Erythroblast (primary cell): ENCODE measurements around the gene ADAM12.
"Not testable (repeated sequence)": the region's sequence is repeated elsewhere in the genome, so short reads cannot be mapped to it uniquely, and the experiment has no call there.

Experiments used
- DNase-seq, 2 experiments: peaks; one replicate each; lab custom pipeline; 2025; lab: John Stamatoyannopoulos, UW
- GATA1 ChIP-seq: IDR thresholded peaks from 2 replicates; pipeline ENCODE4 v1.6.1; 2011; ENCODE audit warnings: low read depth, mild to moderate bottlenecking, control low read depth, low read length, moderate library complexity
- POLR2A ChIP-seq: IDR thresholded peaks from 2 replicates; pipeline ENCODE4 v1.6.1; 2011; ENCODE audit warnings: mild to moderate bottlenecking, low read length

ADAM12 gene

GRCh38 chr10:126373972-126374371 lies 14.3 kb downstream of the ADAM12 start:
- TF ChIP-seq GATA1 (no peak), POLR2A (no peak)
- DNase-seq: no peak

- no peak for DNase-seq
- TF ChIP-seq GATA1 (no peak), POLR2A (no peak)
Observed at GRCh38 chr10:126373147-126373546, 15.1 kb downstream of the ADAM12 start.

- no peak for DNase-seq
- TF ChIP-seq GATA1 (no peak), POLR2A (no peak)
Observed at GRCh38 chr10:126372396-126372795, 15.9 kb downstream of the ADAM12 start.

GRCh38 chr10:126369125-126369710 lies 19.1 kb downstream of the ADAM12 start:
- TF ChIP-seq POLR2A (no peak), GATA1 (no peak)
- DNase-seq: no peak

GRCh38 chr10:126357169-126357568 lies 31.1 kb downstream of the ADAM12 start:
- no peak for TF ChIP-seq GATA1
- no peak for TF ChIP-seq POLR2A
- no peak for DNase-seq

- TF ChIP-seq POLR2A (no peak), GATA1 (no peak)
- DNase-seq: no peak
Observed at GRCh38 chr10:126353666-126354065, 34.6 kb downstream of the ADAM12 start.

- TF ChIP-seq GATA1: no peak
- no peak for TF ChIP-seq POLR2A
- no peak for DNase-seq
Observed at GRCh38 chr10:126352453-126352852, 35.8 kb downstream of the ADAM12 start.

GRCh38 chr10:126351021-126351420 lies 37.3 kb downstream of the ADAM12 start:
- no peak for DNase-seq
- TF ChIP-seq GATA1: no peak
- TF ChIP-seq POLR2A: no peak

GRCh38 chr10:126350216-126350992 lies 37.9 kb downstream of the ADAM12 start:
- TF ChIP-seq POLR2A (no peak), GATA1 (no peak)

GRCh38 chr10:126349676-126350075 lies 38.6 kb downstream of the ADAM12 start:
- TF ChIP-seq POLR2A (no peak), GATA1 (no peak)
- no peak for DNase-seq

More at GRCh38 chr10:126350216-126350992, 37.9 kb downstream of the ADAM12 start:
- no peak for DNase-seq

- TF ChIP-seq GATA1 (no peak), POLR2A (no peak)
- no peak for DNase-seq
Observed at GRCh38 chr10:126349101-126349500, 39.2 kb downstream of the ADAM12 start.

GRCh38 chr10:126343496-126343895 lies 44.8 kb downstream of the ADAM12 start:
- not testable (repeated sequence) for DNase-seq

GRCh38 chr10:126342680-126343079 lies 45.6 kb downstream of the ADAM12 start:
- no peak for DNase-seq
- TF ChIP-seq POLR2A (no peak), GATA1 (no peak)

- TF ChIP-seq GATA1 (no peak), POLR2A (no peak)
Observed at GRCh38 chr10:126341491-126341890, 46.8 kb downstream of the ADAM12 start.

More at GRCh38 chr10:126341491-126341890, 46.8 kb downstream of the ADAM12 start:
- no peak for DNase-seq
